Sigmoid colon (tissue), 4 donors: ENCODE measurements around the gene DDB1.

Source experiments
- EP300 ChIP-seq, 4 donors: sonication (generic); formaldehyde crosslinking; IDR thresholded peaks; one replicate each; pipeline ENCODE4 v1.6.1; 2017; ENCODE audit warnings: antibody characterized with exemption in 4 of 4
- POLR2AphosphoS5 ChIP-seq, 4 donors: sonication (generic); formaldehyde crosslinking; IDR thresholded peaks; one replicate each; pipeline ENCODE4 v1.6.1; 2017; ENCODE audit warnings: antibody characterized with exemption in 4 of 4
- TF ChIP-seq, protein P1 (sequence below), 4 experiments: fragments of 450-650 bp in 3 of 4; fragments of 200-600 bp in 1 of 4; IDR thresholded peaks; one replicate each; pipeline ENCODE4 v1.5.1; 2016 to 2019; ENCODE audit warnings: antibody characterized with exemption in 4 of 4, mild to moderate bottlenecking in 3 of 4, moderate library complexity in 2 of 4

GRCh38 chr11:61297746-61298145 lies 35.2 kb downstream of the DDB1 start:
- TF ChIP-seq, protein P1, sequence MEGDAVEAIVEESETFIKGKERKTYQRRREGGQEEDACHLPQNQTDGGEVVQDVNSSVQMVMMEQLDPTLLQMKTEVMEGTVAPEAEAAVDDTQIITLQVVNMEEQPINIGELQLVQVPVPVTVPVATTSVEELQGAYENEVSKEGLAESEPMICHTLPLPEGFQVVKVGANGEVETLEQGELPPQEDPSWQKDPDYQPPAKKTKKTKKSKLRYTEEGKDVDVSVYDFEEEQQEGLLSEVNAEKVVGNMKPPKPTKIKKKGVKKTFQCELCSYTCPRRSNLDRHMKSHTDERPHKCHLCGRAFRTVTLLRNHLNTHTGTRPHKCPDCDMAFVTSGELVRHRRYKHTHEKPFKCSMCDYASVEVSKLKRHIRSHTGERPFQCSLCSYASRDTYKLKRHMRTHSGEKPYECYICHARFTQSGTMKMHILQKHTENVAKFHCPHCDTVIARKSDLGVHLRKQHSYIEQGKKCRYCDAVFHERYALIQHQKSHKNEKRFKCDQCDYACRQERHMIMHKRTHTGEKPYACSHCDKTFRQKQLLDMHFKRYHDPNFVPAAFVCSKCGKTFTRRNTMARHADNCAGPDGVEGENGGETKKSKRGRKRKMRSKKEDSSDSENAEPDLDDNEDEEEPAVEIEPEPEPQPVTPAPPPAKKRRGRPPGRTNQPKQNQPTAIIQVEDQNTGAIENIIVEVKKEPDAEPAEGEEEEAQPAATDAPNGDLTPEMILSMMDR (IDR thresholded peaks at IDR 0.05), result no peak
- peak in 3 of 4 donors; percentile 7 to 63 (median 9) for TF ChIP-seq POLR2AphosphoS5 (IDR thresholded peaks at IDR 0.05)
- TF ChIP-seq EP300 (IDR thresholded peaks at IDR 0.05), result no peak
